Measurements from ENCODE around the gene CRYBB2.

CRYBB2 gene

GRCh38 chr22:25206998-25207397, 12.4 kb upstream of the CRYBB2 start:
- no peak for DNase-seq (ENCODE audit: low read depth)
- TF ChIP-seq CTCF (IDR thresholded peaks at IDR 0.05; ENCODE audit: control insufficient read depth, extremely low read depth, insufficient read depth) = no peak
- no peak overlapping the region for H3K4me3 ChIP-seq (ENCODE audit: low read depth, low read length)

- no peak overlapping the region for H3K4me3 ChIP-seq (ENCODE audit: low read depth, low read length)
- TF ChIP-seq CTCF (IDR thresholded peaks at IDR 0.05; ENCODE audit: control insufficient read depth, extremely low read depth, insufficient read depth) = no peak
- no peak for DNase-seq (ENCODE audit: low read depth)
These were observed 11.8 kb upstream of the CRYBB2 start for GRCh38 chr22:25207553-25208157.

- TF ChIP-seq CTCF (IDR thresholded peaks at IDR 0.05; ENCODE audit: control insufficient read depth, extremely low read depth, insufficient read depth) = no peak
- DNase-seq (ENCODE audit: low read depth) = no peak
- H3K4me3 ChIP-seq (ENCODE audit: low read depth, low read length) = no peak overlapping the region
These were observed 11.1 kb upstream of the CRYBB2 start for GRCh38 chr22:25208328-25208727.

- H3K4me3 ChIP-seq (ENCODE audit: low read depth, low read length) = no peak overlapping the region
- DNase-seq (ENCODE audit: low read depth) = no peak
- no peak for TF ChIP-seq CTCF (IDR thresholded peaks at IDR 0.05; ENCODE audit: control insufficient read depth, extremely low read depth, insufficient read depth)
These were observed 10.5 kb upstream of the CRYBB2 start for GRCh38 chr22:25208743-25209505.

- no peak for TF ChIP-seq CTCF (IDR thresholded peaks at IDR 0.05; ENCODE audit: control insufficient read depth, extremely low read depth, insufficient read depth)
- no peak overlapping the region for H3K4me3 ChIP-seq (ENCODE audit: low read depth, low read length)
- DNase-seq (ENCODE audit: low read depth) = no peak
These were observed 8.6 kb upstream of the CRYBB2 start for GRCh38 chr22:25210793-25211192.

GRCh38 chr22:25212337-25212736, 7.1 kb upstream of the CRYBB2 start:
- TF ChIP-seq CTCF (IDR thresholded peaks at IDR 0.05; ENCODE audit: control insufficient read depth, extremely low read depth, insufficient read depth) = no peak
- H3K4me3 ChIP-seq (ENCODE audit: low read depth, low read length) = no peak overlapping the region
- DNase-seq (ENCODE audit: low read depth) = no peak

Data from LNCaP clone FGC (cell line).